AG04449 (cell line): ENCODE results near the gene PHLDB1.

Experiments
- CTCF ChIA-PET: fragments of 350-600 bp; formaldehyde crosslinking; extraction: SDS; loops from one replicate; lab custom pipeline; 2021; ENCODE audit warnings: antibody characterized with exemption; lab: Yijun Ruan, JAX
- POLR2A ChIA-PET: fragments of 400-600, 350-600 bp; formaldehyde crosslinking; extraction: SDS; loops from one replicate; lab custom pipeline; 2020; ENCODE audit warnings: antibody characterized with exemption, inconsistent platforms; lab: Yijun Ruan, JAX
- DNase-seq: peaks from one replicate; pipeline ENCODE4 v3.0.0-alpha.2; 2010; ENCODE audit warnings: low read depth, low spot score
- H3K4me3 ChIP-seq: 2 replicates; pipeline ENCODE4 v1.5.1; 2011; ENCODE audit warnings: low read depth, mild to moderate bottlenecking, control low read depth, low read length
- TF ChIP-seq, protein P1 (sequence below): IDR thresholded peaks from one replicate; pipeline ENCODE4 v1.5.1; 2011; ENCODE audit warnings: mild to moderate bottlenecking, moderate library complexity, low read length, control low read depth, inconsistent platforms; ENCODE audit not compliant: insufficient read depth; ENCODE audit errors: missing control alignments

The PHLDB1 gene

DNA sequence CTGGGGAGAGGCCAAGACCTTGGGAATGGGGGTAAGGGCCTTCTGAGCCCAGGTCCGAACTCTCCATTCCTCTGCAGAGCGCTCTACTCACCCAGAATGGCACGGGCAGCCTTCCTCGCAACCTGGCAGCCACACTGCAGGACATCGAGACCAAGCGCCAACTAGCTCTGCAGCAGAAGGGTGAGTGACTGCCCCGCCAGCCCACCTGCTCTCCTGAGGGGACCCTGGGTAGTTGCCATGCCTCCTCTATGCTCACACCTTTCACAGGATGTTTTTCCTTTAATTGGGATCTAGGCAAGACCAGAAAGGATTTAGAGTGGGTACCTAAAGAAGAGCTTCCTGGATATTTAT lies 36.6 kb downstream of the PHLDB1 start:
- H3K4me3 ChIP-seq: no peak overlapping the region
- no peak for DNase-seq
- CTCF ChIA-PET: interaction anchor here (0.6 to 2.8 kb wide), 3 partner anchors 13 to 17 kb away, joined by 3 to 16 read pairs (median 5); no protein-coding TSS in a partner anchor
- TF ChIP-seq, protein P1, sequence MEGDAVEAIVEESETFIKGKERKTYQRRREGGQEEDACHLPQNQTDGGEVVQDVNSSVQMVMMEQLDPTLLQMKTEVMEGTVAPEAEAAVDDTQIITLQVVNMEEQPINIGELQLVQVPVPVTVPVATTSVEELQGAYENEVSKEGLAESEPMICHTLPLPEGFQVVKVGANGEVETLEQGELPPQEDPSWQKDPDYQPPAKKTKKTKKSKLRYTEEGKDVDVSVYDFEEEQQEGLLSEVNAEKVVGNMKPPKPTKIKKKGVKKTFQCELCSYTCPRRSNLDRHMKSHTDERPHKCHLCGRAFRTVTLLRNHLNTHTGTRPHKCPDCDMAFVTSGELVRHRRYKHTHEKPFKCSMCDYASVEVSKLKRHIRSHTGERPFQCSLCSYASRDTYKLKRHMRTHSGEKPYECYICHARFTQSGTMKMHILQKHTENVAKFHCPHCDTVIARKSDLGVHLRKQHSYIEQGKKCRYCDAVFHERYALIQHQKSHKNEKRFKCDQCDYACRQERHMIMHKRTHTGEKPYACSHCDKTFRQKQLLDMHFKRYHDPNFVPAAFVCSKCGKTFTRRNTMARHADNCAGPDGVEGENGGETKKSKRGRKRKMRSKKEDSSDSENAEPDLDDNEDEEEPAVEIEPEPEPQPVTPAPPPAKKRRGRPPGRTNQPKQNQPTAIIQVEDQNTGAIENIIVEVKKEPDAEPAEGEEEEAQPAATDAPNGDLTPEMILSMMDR: no peak
- POLR2A ChIA-PET: no interaction called here

DNA sequence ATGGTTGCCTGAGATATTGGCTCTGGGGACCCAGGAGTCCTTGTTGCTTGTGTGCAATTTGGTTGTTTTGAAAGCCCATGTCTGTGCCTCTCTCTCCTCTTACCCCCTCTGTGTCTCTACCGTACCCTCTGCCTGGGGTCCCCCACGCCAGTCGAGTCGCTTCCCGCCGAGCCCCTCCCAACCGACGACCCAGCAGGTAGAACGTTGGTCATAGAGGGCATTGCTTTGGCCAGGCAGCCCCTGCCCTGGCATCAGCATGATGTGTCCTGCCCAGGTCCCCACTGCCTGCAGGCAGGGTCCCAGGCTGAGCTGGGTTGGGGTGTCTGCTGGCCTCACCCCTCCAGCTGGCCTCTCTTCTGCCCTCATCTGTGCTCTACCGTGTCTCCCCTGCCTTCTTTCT lies 37.1 kb downstream of the PHLDB1 start:
- no peak overlapping the region for H3K4me3 ChIP-seq
- CTCF ChIA-PET: interaction anchor here (0.6 to 2.8 kb wide), 3 partner anchors 12 to 37 kb away, joined by 3 to 16 read pairs (median 3); partner anchors contain the start of gene PHLDB1
- DNase-seq: no peak
- POLR2A ChIA-PET: no interaction called here
- TF ChIP-seq, protein P1: no peak

DNA sequence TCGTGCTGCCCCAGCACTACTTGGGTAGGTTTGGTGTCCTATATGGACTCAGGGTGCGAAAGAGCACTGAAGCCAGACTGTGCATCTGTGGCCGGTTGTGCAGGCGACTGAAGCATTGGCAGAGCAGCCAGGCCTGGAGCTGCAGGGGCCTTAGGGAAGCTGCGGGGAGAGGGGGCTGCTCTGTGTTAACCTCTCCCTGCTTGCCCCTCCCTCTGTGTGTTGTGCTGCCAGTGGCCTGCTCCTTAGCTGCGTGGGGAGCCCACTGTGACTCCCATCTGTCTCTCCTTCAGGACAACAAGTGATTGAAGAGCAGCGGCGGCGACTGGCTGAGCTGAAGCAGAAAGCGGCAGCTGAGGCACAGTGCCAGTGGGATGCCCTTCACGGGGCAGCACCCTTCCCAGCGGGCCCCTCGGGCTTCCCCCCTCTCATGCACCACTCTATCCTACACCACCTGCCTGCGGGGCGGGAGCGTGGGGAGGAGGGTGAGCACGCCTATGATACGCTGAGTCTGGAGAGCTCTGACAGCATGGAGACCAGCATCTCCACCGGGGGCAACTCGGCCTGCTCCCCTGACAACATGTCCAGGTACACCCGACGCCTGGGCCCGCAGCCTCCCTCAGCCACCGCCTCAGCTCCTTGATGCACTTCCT lies 37.8 kb downstream of the PHLDB1 start:
- TF ChIP-seq, protein P1: no peak
- ChIA-PET CTCF (interaction anchor here (0.8 to 4.7 kb wide), 2 partner anchors 13 to 38 kb away, joined by 3 to 40 read pairs; partner anchors contain the start of gene PHLDB1), POLR2A (interaction anchor here (0.9 kb wide), 1 partner anchor 24 kb away, joined by 3 read pairs; no protein-coding TSS in a partner anchor)
- DNase-seq: no peak
- H3K4me3 ChIP-seq: no peak overlapping the region

DNA sequence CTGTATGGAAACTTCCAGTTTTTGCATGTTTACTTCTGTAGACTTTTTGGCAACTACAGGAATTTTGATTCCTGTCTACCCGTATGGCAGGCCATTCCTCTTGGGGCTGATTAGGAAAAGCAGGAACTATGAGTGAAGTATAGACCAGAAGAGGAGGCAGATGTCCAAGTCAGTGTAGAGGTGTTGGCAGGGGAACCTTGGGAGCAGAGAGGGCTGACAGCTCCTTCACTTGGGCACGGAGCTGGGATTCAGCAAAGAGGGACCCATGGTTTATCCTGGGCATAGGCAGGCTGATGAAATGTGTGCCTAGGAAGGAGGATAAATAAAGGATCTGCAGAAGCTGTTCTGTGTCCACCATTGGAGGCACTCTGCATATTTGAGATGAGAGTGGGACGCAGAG lies 39.0 kb downstream of the PHLDB1 start:
- no peak overlapping the region for H3K4me3 ChIP-seq
- no peak for DNase-seq
- ChIA-PET CTCF (interaction anchor here (4.7 kb wide), 1 partner anchor 12 kb away, joined by 40 read pairs; no protein-coding TSS in a partner anchor), POLR2A (no interaction called here)
- TF ChIP-seq, protein P1: no peak

DNA sequence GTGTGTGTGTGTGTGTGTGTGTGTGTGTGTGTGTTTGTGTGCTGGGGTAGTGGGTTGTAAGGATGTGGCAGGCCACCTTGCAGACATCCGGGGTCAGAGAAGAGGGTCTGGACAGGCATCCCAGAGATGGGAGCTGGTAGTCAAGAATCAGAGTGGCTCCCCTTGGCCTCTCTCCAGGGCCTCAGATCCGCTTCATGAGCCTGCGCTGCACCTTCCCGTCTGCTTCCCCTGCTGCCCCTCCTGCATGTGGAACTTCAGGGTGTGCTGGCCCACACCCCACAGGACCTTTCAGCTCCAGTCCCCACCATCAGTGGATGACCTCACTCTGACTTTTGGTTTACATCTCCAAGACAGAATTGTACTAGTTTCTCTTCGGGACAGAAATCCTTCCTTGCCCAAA lies 40.9 kb downstream of the PHLDB1 start:
- TF ChIP-seq, protein P1: no peak
- CTCF ChIA-PET: interaction anchor here (4.7 kb wide), 1 partner anchor 10 kb away, joined by 40 read pairs; no protein-coding TSS in a partner anchor
- POLR2A ChIA-PET: no interaction called here
- DNase-seq: no peak
- H3K4me3 ChIP-seq: no peak overlapping the region

DNA sequence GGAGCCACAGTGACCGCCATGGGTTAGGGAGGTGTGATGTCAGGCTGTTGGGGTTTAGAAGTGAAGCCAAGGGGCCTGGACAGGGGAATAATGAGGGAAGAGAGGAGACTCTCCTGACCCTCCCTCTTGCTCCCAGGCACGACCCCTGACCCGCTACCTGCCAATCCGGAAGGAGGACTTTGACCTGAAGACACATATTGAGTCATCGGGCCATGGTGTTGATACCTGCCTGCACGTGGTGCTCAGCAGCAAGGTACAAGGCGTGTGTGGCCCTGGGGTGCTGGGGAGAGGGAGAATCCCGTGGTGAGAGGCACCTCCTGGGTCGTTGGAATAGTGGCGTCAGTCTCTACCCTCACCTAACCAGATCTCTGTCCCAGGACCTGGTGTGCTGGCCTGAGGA lies 42.5 kb downstream of the PHLDB1 start:
- DNase-seq: no peak
- POLR2A ChIA-PET: no interaction called here

More for the DNA sequence above, 42.5 kb downstream of the PHLDB1 start:
- TF ChIP-seq, protein P1: no peak
- no peak overlapping the region for H3K4me3 ChIP-seq
- CTCF ChIA-PET: interaction anchor here (1.0 to 2.8 kb wide), 2 partner anchors 11 to 307 kb away, joined by 3 to 16 read pairs; no protein-coding TSS in a partner anchor
